Right cardiac atrium (tissue), 5 donors: ENCODE data around the gene MYO15B. TPM values are rescaled to one million over a fixed set of nuclear protein-coding genes. Genes with fewer than 3 reads are reported as not detected.
"Not testable (repeated sequence)": the region's sequence is repeated elsewhere in the genome, so short reads cannot be mapped to it uniquely, and the experiment has no call there.

Experiments
- ATAC-seq, 2 donors: fragments of 200-7000 bp; cut with Tn5 transposase; one replicate each; pipeline versions ENCODE4 v1.8.0 to v1.9.1; 2020; ENCODE audit warnings: moderate library complexity in 2 of 2, mild to moderate bottlenecking in 1 of 2
- DNase-seq, 3 donors: peaks; one replicate each; pipeline ENCODE4 v3.0.0-alpha.2; 2020
- H3K27ac ChIP-seq: one replicate; pipeline ENCODE4 v1.5.1; 2013; ENCODE audit warnings: mild to moderate bottlenecking, low read length, control low read depth, moderate library complexity
- H3K27me3 ChIP-seq: one replicate; pipeline ENCODE4 v1.6.1; 2013; ENCODE audit not compliant: control insufficient read depth, insufficient read depth
- H3K4me1 ChIP-seq: one replicate; pipeline ENCODE4 v1.6.1; 2013; ENCODE audit warnings: low read length; ENCODE audit not compliant: control insufficient read depth, insufficient read depth
- H3K4me3 ChIP-seq: one replicate; pipeline ENCODE4 v1.5.1; 2013; ENCODE audit warnings: low read length, control low read depth
- H3K9me3 ChIP-seq: one replicate; pipeline ENCODE4 v1.6.1; 2013; ENCODE audit warnings: low read length; ENCODE audit not compliant: control insufficient read depth
- WGBS: extraction: QIAGEN DNeasy Blood & Tissue Kit; methylation state at CpG from one replicate; pipeline ENCODE4 v1.1.7; 2013; 5-methylcytosine and 5-hydroxymethylcytosine counted together
- intact Hi-C, 4 donors: fragments of 100-400 bp; cut with DNase I; formaldehyde crosslinking; loops; one replicate each; pipeline versions ENCODE4 v1.11.0 to v1.14.0; 2022 to 2023
- polyA plus RNA-seq: library from polyadenylated mRNA; stranded (reverse); fragments of 200-250 nt; gene quantifications from one replicate; pipeline ENCODE4 v1.2.3, GENCODE V29; 2013
- total RNA-seq, 4 donors: library from RNA; stranded (reverse); fragmentation: NEBNext Ultra II Directional; extraction: Animal tissue kit (Norgen Biotek cat#: 25700); gene quantifications; one replicate each; pipeline ENCODE4 v1.2.1, GENCODE V29; 2021
- donor health status: healthy with polysubstance abuse.
- donor health status: DM: no; HTN: yes; CAD: no.
- donor health status: DM: no; HTN: no; CAD: no.
- donor health status: DM: no; HTN: yes; CAD: no; lungs with severe emphysema.
- donor health status: DM: yes; HTN: yes; CAD: no.

Gene MYO15B
- total and polyA plus RNA-seq, 5 donors = 70.9 to 131 (median 92.0) TPM

- DNase-seq (peak in 2 of 3 donors; percentile 32 to 65), ATAC-seq (no peak)
- peaks cover 9% of the 10 kb centered on the region for H3K4me1 ChIP-seq
- 73% methylated on average over 20 of the region's 20 CpGs for WGBS
- H3K27ac ChIP-seq = peak overlapping the region; percentile 82
- H3K9me3 ChIP-seq = no peaks in the 10 kb centered on the region
- intact Hi-C loops = loop anchor here in 2 of 4 donors (5.0 kb wide), 2 partner anchors 112 to 117 kb away; no protein-coding TSS in a partner anchor
- no peaks in the 10 kb centered on the region for H3K27me3 ChIP-seq
- H3K4me3 ChIP-seq = no peak overlapping the region
These were observed 47.4 kb downstream of the MYO15B start for GRCh38 chr17:75634754-75635609.

GRCh38 chr17:75635610-75636202 is 48.1 kb downstream of the MYO15B start:
- intact Hi-C loops = no loop called here
- peak; percentile 67 to 87 (median 81) for DNase-seq
- no peaks in the 10 kb centered on the region for H3K27me3 ChIP-seq
- peaks cover 9% of the 10 kb centered on the region for H3K4me1 ChIP-seq
- peak overlapping the region; percentile 82 for H3K27ac ChIP-seq
- H3K9me3 ChIP-seq = no peaks in the 10 kb centered on the region
- peak; percentile 27 to 28 for ATAC-seq
- no peak overlapping the region for H3K4me3 ChIP-seq
- 57% methylated on average over 16 of the region's 16 CpGs for WGBS

GRCh38 chr17:75636381-75637142 is 49.0 kb downstream of the MYO15B start:
- Histone ChIP-seq H3K27ac (peak overlapping the region; percentile 82), H3K9me3 (no peaks in the 10 kb centered on the region), H3K4me1 (peaks cover 9% of the 10 kb centered on the region), H3K27me3 (no peaks in the 10 kb centered on the region), H3K4me3 (no peak overlapping the region)
- ATAC-seq (peak; percentile 5 to 25), DNase-seq (peak; percentile 19 to 68 (median 62))
- intact Hi-C loops = no loop called here
- 74% methylated on average over 19 of the region's 19 CpGs for WGBS

GRCh38 chr17:75637143-75637538 is 49.5 kb downstream of the MYO15B start:
- H3K27ac ChIP-seq = peak overlapping the region; percentile 82
- ATAC-seq (peak in 1 of 2 donors; percentile 7), DNase-seq (peak; percentile 63 to 87 (median 80))
- no peaks in the 10 kb centered on the region for H3K9me3 ChIP-seq
- no peak overlapping the region for H3K4me3 ChIP-seq
- H3K27me3 ChIP-seq = no peaks in the 10 kb centered on the region
- intact Hi-C loops = no loop called here
- WGBS = 55% methylated on average over 13 of the region's 13 CpGs
- H3K4me1 ChIP-seq = peaks cover 9% of the 10 kb centered on the region

- Histone ChIP-seq H3K9me3 (no peaks in the 10 kb centered on the region), H3K27ac (peak overlapping the region; percentile 82), H3K4me3 (no peak overlapping the region), H3K27me3 (no peaks in the 10 kb centered on the region), H3K4me1 (peaks cover 9% of the 10 kb centered on the region)
- no peak for DNase-seq
- WGBS = 87% methylated on average over 7 of the region's 7 CpGs
- intact Hi-C loops = no loop called here
- ATAC-seq = no peak
These were observed 50.0 kb downstream of the MYO15B start for GRCh38 chr17:75637551-75637950.

- H3K9me3 ChIP-seq, H3K4me1 ChIP-seq, H3K27ac ChIP-seq, intact Hi-C loops, H3K4me3 ChIP-seq, H3K27me3 ChIP-seq, DNase-seq, ATAC-seq: not testable (repeated sequence)
- WGBS = 95% methylated on average over 12 of the region's 12 CpGs
These were observed 50.4 kb downstream of the MYO15B start for GRCh38 chr17:75638039-75638438.

- H3K27ac ChIP-seq = no peak overlapping the region
These were observed 51.3 kb downstream of the MYO15B start for GRCh38 chr17:75638893-75639292.

GRCh38 chr17:75639327-75639726 is 51.7 kb downstream of the MYO15B start:
- ATAC-seq (no peak), DNase-seq (no peak)
- no peak overlapping the region for H3K4me3 ChIP-seq
- H3K4me1 ChIP-seq = no peaks in the 10 kb centered on the region
- H3K27ac ChIP-seq = no peak overlapping the region
- no peaks in the 10 kb centered on the region for H3K27me3 ChIP-seq
- no peaks in the 10 kb centered on the region for H3K9me3 ChIP-seq
- 94% methylated on average over 3 of the region's 3 CpGs for WGBS
- intact Hi-C loops = no loop called here

More at GRCh38 chr17:75638893-75639292, 51.3 kb downstream of the MYO15B start:
- Histone ChIP-seq H3K4me1 (peaks cover 3% of the 10 kb centered on the region), H3K9me3 (no peaks in the 10 kb centered on the region), H3K27me3 (no peaks in the 10 kb centered on the region), H3K4me3 (no peak overlapping the region)
- DNase-seq (peak in 1 of 3 donors; percentile 72), ATAC-seq (no peak)
- intact Hi-C loops = no loop called here
- WGBS = 80% methylated on average over 13 of the region's 13 CpGs

- Histone ChIP-seq H3K27me3 (no peaks in the 10 kb centered on the region), H3K9me3 (no peaks in the 10 kb centered on the region), H3K4me3 (no peak overlapping the region), H3K4me1 (no peaks in the 10 kb centered on the region), H3K27ac (no peak overlapping the region)
- DNase-seq (peak in 2 of 3 donors; percentile 53 to 55), ATAC-seq (no peak)
- 92% methylated on average over 30 of the region's 30 CpGs for WGBS
- intact Hi-C loops = no loop called here
These were observed 52.4 kb downstream of the MYO15B start for GRCh38 chr17:75639771-75640555.

- Histone ChIP-seq H3K27ac (no peak overlapping the region), H3K4me3 (no peak overlapping the region), H3K9me3 (no peaks in the 10 kb centered on the region), H3K4me1 (no peaks in the 10 kb centered on the region), H3K27me3 (no peaks in the 10 kb centered on the region)
- 95% methylated on average over 13 of the region's 13 CpGs for WGBS
- DNase-seq (peak in 1 of 3 donors; percentile 23), ATAC-seq (no peak)
- intact Hi-C loops = no loop called here
These were observed 53.0 kb downstream of the MYO15B start for GRCh38 chr17:75640556-75641119.
